22Rv1 (cell line): ENCODE results near the gene GLUD1.

Source experiments
- H3K27ac ChIP-seq: fragments of 450-650 bp; 2 replicates; pipeline ENCODE4 v1.5.1; 2017
- CTCF ChIP-seq: fragments of 450-650 bp; IDR thresholded peaks from 2 replicates; pipeline ENCODE4 v1.5.1; 2017; ENCODE audit warnings: mild to moderate bottlenecking
- ZFX ChIP-seq: fragments of 450-650 bp; IDR thresholded peaks from 2 replicates; pipeline ENCODE4 v1.6.1; 2017; ENCODE audit warnings: antibody characterized with exemption, borderline replicate concordance

The GLUD1 gene

GRCh38 chr10:87101996-87102395 is 7.4 kb upstream of the GLUD1 start:
- no peak overlapping the region for H3K27ac ChIP-seq
- no peak for TF ChIP-seq CTCF
- no peak for TF ChIP-seq ZFX

GRCh38 chr10:87095236-87095945 is 748 bp upstream of the GLUD1 start:
- TF ChIP-seq CTCF (no peak), ZFX (no peak)
- peak overlapping the region; percentile 99 for H3K27ac ChIP-seq

- H3K27ac ChIP-seq, result peak overlapping the region; percentile 99
- TF ChIP-seq ZFX, result no peak
Observed at GRCh38 chr10:87093632-87094372, 841 bp downstream of the GLUD1 start.

GRCh38 chr10:87092861-87093631 is 1.6 kb downstream of the GLUD1 start:
- TF ChIP-seq CTCF (no peak), ZFX (no peak)
- H3K27ac ChIP-seq, result peak overlapping the region; percentile 99

- peak overlapping the region; percentile 99 for H3K27ac ChIP-seq
- TF ChIP-seq ZFX (no peak), CTCF (no peak)
Observed at GRCh38 chr10:87092376-87092860, 2.2 kb downstream of the GLUD1 start.

GRCh38 chr10:87090779-87091178 is 3.9 kb downstream of the GLUD1 start:
- peak overlapping the region; percentile 99 for H3K27ac ChIP-seq
- TF ChIP-seq ZFX (no peak), CTCF (no peak)

GRCh38 chr10:87089746-87090145 is 4.9 kb downstream of the GLUD1 start:
- H3K27ac ChIP-seq, result peak overlapping the region; percentile 99
- no peak for TF ChIP-seq CTCF
- no peak for TF ChIP-seq ZFX
